Measurements from ENCODE around the gene GPR146. TPM values are rescaled to one million over a fixed set of nuclear protein-coding genes. Genes with fewer than 3 reads are reported as not detected.

Gene GPR146
- total RNA-seq, 1 donor from 2014 or later, result 1.3 TPM

GRCh38 chr7:1080921-1081255, 36.5 kb downstream of the GPR146 start:
- peaks cover 3% of the 10 kb centered on the region for H3K36me3 ChIP-seq (ENCODE audit: control insufficient read depth, insufficient read depth, low read length)
- no peak for TF ChIP-seq CTCF (IDR thresholded peaks at IDR 0.05; ENCODE audit: insufficient read depth, low read length, severe bottlenecking)
- no peak for FAIRE-seq
- DNase-seq (ENCODE audit: low read depth), result no peak
- no peaks in the 10 kb centered on the region for H3K27me3 ChIP-seq (ENCODE audit: control insufficient read depth, insufficient read depth, low read length)
- no peak overlapping the region for H3K4me3 ChIP-seq (ENCODE audit: low read depth, low read length)

GRCh38 chr7:1081336-1081735, 37.0 kb downstream of the GPR146 start:
- FAIRE-seq (no peak), DNase-seq (ENCODE audit: low read depth) (no peak)
- Histone ChIP-seq H3K27me3 (ENCODE audit: control insufficient read depth, insufficient read depth, low read length) (no peaks in the 10 kb centered on the region), H3K36me3 (ENCODE audit: control insufficient read depth, insufficient read depth, low read length) (peaks cover 3% of the 10 kb centered on the region), H3K4me3 (ENCODE audit: low read depth, low read length) (no peak overlapping the region)
- TF ChIP-seq CTCF (IDR thresholded peaks at IDR 0.05; ENCODE audit: insufficient read depth, low read length, severe bottlenecking), result no peak

- no peak overlapping the region for H3K4me3 ChIP-seq (ENCODE audit: low read depth, low read length)
- H3K36me3 ChIP-seq (ENCODE audit: control insufficient read depth, insufficient read depth, low read length), result peaks cover 3% of the 10 kb centered on the region
- DNase-seq (ENCODE audit: low read depth) (no peak), FAIRE-seq (no peak)
- H3K27me3 ChIP-seq (ENCODE audit: control insufficient read depth, insufficient read depth, low read length), result no peaks in the 10 kb centered on the region
- no peak for TF ChIP-seq CTCF (IDR thresholded peaks at IDR 0.05; ENCODE audit: insufficient read depth, low read length, severe bottlenecking)
Measured at GRCh38 chr7:1081931-1082401, 37.6 kb downstream of the GPR146 start.

GRCh38 chr7:1083729-1084657, 39.6 kb downstream of the GPR146 start:
- no peak for FAIRE-seq
- DNase-seq (ENCODE audit: low read depth), result no peak
- Histone ChIP-seq H3K4me3 (ENCODE audit: low read depth, low read length) (no peak overlapping the region), H3K27me3 (ENCODE audit: control insufficient read depth, insufficient read depth, low read length) (no peaks in the 10 kb centered on the region), H3K36me3 (ENCODE audit: control insufficient read depth, insufficient read depth, low read length) (peaks cover 3% of the 10 kb centered on the region)
- TF ChIP-seq CTCF (IDR thresholded peaks at IDR 0.05; ENCODE audit: insufficient read depth, low read length, severe bottlenecking), result no peak

GRCh38 chr7:1085266-1085665, 40.9 kb downstream of the GPR146 start:
- Histone ChIP-seq H3K4me3 (ENCODE audit: low read depth, low read length) (no peak overlapping the region), H3K27me3 (ENCODE audit: control insufficient read depth, insufficient read depth, low read length) (no peaks in the 10 kb centered on the region), H3K36me3 (ENCODE audit: control insufficient read depth, insufficient read depth, low read length) (peaks cover 3% of the 10 kb centered on the region)
- FAIRE-seq (no peak), DNase-seq (ENCODE audit: low read depth) (no peak)
- TF ChIP-seq CTCF (IDR thresholded peaks at IDR 0.05; ENCODE audit: insufficient read depth, low read length, severe bottlenecking), result no peak
